ENCODE data around the gene LMF1. TPM values are rescaled to one million over a fixed set of nuclear protein-coding genes. Genes with fewer than 3 reads are reported as not detected.

The LMF1 gene
- polyA plus RNA-seq, 1 donor (not counting 4 experiments of a cell fraction or from before 2014, with no cell fraction given), result 3.1 TPM

GRCh38 chr16:844638-845350 lies 126.0 kb downstream of the LMF1 start:
- no peak for TF ChIP-seq EZH2 (IDR thresholded peaks at IDR 0.05; ENCODE audit: low read length)
- no peak for TF ChIP-seq CTCF (optimal IDR thresholded peaks at IDR 0.05 in 1 of 3, IDR thresholded peaks at IDR 0.05 in 1 of 3, conservative IDR thresholded peaks at IDR 0.05 in 1 of 3; ENCODE audit: extremely low read depth in 1 of 3, insufficient read depth in 2 of 3, low read length in 3 of 3)
- Histone ChIP-seq H3K9ac (ENCODE audit: control insufficient read depth, extremely low read depth, insufficient read depth, low read length) (no peak overlapping the region), H3K79me2 (ENCODE audit: control insufficient read depth, insufficient read depth, low read length) (no peaks in the 10 kb centered on the region), H3K4me2 (ENCODE audit: control insufficient read depth, extremely low read depth, insufficient read depth, low read depth, low read length) (no peak overlapping the region), H3K27me3 (ENCODE audit: control insufficient read depth, extremely low read depth, insufficient read depth, low read length) (no peaks in the 10 kb centered on the region), H3K27ac (ENCODE audit: control insufficient read depth, insufficient read depth, low read length) (no peak overlapping the region), H3K9me1 (ENCODE audit: control insufficient read depth, extremely low read depth, insufficient read depth, low read length) (no peaks in the 10 kb centered on the region), H3K9me3 (ENCODE audit: control insufficient read depth, low read depth, low read length) (peaks cover 7% of the 10 kb centered on the region), H3K4me3 (ENCODE audit: control insufficient read depth in 2 of 3, extremely low read depth in 1 of 3, insufficient read depth in 2 of 3, low read depth in 1 of 3, low read length in 3 of 3) (no peak overlapping the region), H3K4me1 (ENCODE audit: control insufficient read depth, extremely low read depth, insufficient read depth, low read length) (no peaks in the 10 kb centered on the region), H3K36me3 (ENCODE audit: control insufficient read depth in 2 of 2, extremely low read depth in 1 of 2, insufficient read depth in 2 of 2, low read length in 2 of 2) (no peaks in the 10 kb centered on the region), H2AFZ (ENCODE audit: control insufficient read depth, low read length) (no peak overlapping the region), H4K20me1 (ENCODE audit: control insufficient read depth, extremely low read depth, insufficient read depth, low read length) (no peaks in the 10 kb centered on the region)
- no peak for FAIRE-seq
- dilution Hi-C loops (cut with MboI; ENCODE audit: extremely low pct_ligation_motif_present, low sequenced_read_pairs), result no loop called here
- DNase-seq (ENCODE audit: low read depth, low spot score), result no peak

GRCh38 chr16:843771-844170 lies 127.0 kb downstream of the LMF1 start:
- no peak overlapping the region for H3K4me2 ChIP-seq (ENCODE audit: control insufficient read depth, extremely low read depth, insufficient read depth, low read depth, low read length)
- no peak for TF ChIP-seq EZH2 (IDR thresholded peaks at IDR 0.05; ENCODE audit: low read length)
- no peak for TF ChIP-seq CTCF (optimal IDR thresholded peaks at IDR 0.05 in 1 of 3, IDR thresholded peaks at IDR 0.05 in 1 of 3, conservative IDR thresholded peaks at IDR 0.05 in 1 of 3; ENCODE audit: extremely low read depth in 1 of 3, insufficient read depth in 2 of 3, low read length in 3 of 3)
- no peaks in the 10 kb centered on the region for H3K36me3 ChIP-seq (ENCODE audit: control insufficient read depth in 2 of 2, extremely low read depth in 1 of 2, insufficient read depth in 2 of 2, low read length in 2 of 2)
- H2AFZ ChIP-seq (ENCODE audit: control insufficient read depth, low read length), result no peak overlapping the region
- H3K9me1 ChIP-seq (ENCODE audit: control insufficient read depth, extremely low read depth, insufficient read depth, low read length), result no peaks in the 10 kb centered on the region
- no peak for DNase-seq (ENCODE audit: low read depth, low spot score)
- H3K4me3 ChIP-seq (ENCODE audit: control insufficient read depth in 2 of 3, extremely low read depth in 1 of 3, insufficient read depth in 2 of 3, low read depth in 1 of 3, low read length in 3 of 3), result no peak overlapping the region
- FAIRE-seq, result no peak
- H3K4me1 ChIP-seq (ENCODE audit: control insufficient read depth, extremely low read depth, insufficient read depth, low read length), result no peaks in the 10 kb centered on the region
- dilution Hi-C loops (cut with MboI; ENCODE audit: extremely low pct_ligation_motif_present, low sequenced_read_pairs), result no loop called here
- H3K9ac ChIP-seq (ENCODE audit: control insufficient read depth, extremely low read depth, insufficient read depth, low read length), result no peak overlapping the region
- no peaks in the 10 kb centered on the region for H4K20me1 ChIP-seq (ENCODE audit: control insufficient read depth, extremely low read depth, insufficient read depth, low read length)
- H3K27me3 ChIP-seq (ENCODE audit: control insufficient read depth, extremely low read depth, insufficient read depth, low read length), result no peaks in the 10 kb centered on the region
- H3K9me3 ChIP-seq (ENCODE audit: control insufficient read depth, low read depth, low read length), result peaks cover 4% of the 10 kb centered on the region
- no peaks in the 10 kb centered on the region for H3K79me2 ChIP-seq (ENCODE audit: control insufficient read depth, insufficient read depth, low read length)
- no peak overlapping the region for H3K27ac ChIP-seq (ENCODE audit: control insufficient read depth, insufficient read depth, low read length)

Measured in keratinocyte (primary cell).